Measurements from ENCODE around the gene FBXO46.
"Not testable (repeated sequence)": the region's sequence is repeated elsewhere in the genome, so short reads cannot be mapped to it uniquely, and the experiment has no call there.

Gene FBXO46

GRCh38 chr19:45717983-45718650 lies 12.6 kb downstream of the FBXO46 start:
- FAIRE-seq = no peak

DNA sequence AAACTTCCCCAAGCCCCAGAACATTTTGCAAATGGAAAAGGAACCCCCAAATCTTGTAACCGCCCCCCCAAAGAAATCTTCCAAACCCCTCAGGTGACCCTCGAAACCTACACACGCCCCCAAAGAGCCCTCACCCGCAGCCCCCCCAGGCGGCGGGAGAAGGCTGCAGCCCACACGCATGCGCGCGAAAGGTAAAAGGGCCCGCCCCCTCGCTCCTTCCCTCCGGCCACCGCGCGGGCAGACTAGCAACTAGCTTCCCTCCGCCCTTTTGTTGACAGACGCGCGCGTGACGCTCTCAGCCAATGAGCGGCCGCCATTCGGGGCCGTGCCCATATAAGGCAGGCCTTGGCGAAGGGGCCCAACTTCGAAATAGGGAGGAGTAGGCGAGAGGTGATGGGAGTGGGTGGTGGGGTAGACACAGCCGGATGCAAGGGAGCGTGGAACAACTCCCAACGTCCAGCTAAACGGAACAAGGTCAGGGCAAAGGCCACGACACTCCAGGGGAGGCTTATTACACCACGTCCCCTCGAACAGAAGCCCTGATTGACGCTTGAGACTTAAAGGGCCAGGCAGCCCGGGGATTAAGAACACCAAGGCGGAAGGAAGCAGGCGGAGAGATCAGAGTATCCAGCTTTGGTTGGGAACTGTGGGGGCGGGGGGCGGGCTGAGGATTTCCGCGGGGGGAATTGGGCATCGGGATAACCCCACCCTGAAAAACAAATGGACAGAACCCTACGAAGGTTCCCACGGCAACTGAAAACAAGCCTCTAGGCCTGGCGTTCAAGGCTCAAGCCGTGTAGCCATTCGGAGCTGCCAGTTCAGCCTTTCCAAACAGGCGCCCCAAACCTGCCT lies 13.3 kb downstream of the FBXO46 start:
- FAIRE-seq = peak; percentile 96

DNA sequence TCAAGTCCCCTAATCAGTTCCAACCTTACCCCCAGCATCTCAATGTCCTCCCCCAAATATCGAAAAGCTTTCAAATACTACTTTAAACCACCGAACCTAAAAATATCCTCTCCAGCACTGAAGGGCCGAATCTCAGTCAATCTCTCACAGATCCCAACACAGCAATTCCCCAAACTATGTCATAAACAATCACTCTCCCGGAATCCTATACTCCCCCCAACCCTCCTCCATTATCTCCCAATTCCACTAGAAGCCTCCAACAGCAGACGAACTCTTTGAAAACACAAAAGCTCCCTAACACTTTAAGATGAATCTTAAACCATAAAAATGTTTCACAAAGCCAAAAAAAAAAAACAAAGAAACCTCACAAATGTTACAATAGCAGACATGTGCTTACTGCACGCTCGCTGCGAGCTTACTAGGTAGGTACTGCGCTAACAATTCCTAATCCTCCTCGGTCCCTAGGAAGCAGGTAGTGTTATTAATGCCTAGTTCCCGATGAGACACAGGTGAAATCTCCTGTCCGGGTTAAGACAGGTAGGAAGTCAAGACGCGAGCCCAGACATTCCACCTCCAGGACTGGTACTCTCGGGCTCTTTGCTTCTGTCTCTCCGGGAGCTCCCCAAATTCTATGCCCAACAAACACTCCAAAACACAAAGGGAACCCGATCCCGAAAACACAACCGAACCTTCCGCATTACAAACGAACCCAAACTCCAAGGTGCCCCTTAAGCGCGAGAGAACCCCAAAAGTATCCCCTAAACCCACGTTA lies 14.2 kb downstream of the FBXO46 start:
- no peak for FAIRE-seq

GRCh38 chr19:45715139-45715538 lies 15.6 kb downstream of the FBXO46 start:
- FAIRE-seq = no peak

DNA sequence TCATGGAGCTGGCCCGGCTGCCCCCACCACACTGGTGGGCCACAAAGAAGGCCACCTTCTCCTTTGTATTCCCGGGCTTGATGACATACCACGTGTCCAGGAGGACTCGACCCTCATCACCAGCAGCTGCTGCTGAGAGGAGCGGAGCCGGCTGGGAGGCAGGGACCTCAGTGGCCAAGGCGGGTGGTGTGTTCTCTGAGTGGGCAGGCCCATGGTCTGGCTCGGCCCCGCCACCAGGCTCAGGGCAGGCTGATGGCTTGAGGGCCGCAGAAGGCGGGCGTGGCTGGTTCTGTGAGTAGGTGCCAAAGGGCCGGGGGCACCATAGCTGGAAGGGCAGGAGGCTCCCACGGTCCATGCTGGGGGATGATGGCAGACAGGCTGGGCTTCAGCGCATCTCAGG lies 17.6 kb downstream of the FBXO46 start:
- FAIRE-seq = no peak

DNA sequence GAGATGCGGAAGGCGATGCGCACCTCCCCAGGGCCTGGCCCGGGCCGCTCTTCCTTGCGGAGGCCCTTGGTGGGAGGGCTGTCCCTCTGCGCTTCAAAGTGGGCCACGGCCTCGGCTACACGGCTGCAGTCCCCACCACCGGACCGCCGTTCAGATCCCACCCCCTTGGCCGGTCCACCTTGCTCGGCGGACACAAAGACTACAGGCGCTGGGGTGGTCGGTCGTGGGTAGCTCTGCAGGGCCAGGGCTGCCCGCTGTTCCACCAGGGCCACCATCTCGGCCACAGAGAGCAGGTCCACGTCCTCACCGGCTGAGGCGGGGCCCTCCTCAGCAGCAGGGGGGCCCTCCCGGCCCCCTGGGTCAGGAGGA lies 18.0 kb downstream of the FBXO46 start:
- FAIRE-seq = no peak

DNA sequence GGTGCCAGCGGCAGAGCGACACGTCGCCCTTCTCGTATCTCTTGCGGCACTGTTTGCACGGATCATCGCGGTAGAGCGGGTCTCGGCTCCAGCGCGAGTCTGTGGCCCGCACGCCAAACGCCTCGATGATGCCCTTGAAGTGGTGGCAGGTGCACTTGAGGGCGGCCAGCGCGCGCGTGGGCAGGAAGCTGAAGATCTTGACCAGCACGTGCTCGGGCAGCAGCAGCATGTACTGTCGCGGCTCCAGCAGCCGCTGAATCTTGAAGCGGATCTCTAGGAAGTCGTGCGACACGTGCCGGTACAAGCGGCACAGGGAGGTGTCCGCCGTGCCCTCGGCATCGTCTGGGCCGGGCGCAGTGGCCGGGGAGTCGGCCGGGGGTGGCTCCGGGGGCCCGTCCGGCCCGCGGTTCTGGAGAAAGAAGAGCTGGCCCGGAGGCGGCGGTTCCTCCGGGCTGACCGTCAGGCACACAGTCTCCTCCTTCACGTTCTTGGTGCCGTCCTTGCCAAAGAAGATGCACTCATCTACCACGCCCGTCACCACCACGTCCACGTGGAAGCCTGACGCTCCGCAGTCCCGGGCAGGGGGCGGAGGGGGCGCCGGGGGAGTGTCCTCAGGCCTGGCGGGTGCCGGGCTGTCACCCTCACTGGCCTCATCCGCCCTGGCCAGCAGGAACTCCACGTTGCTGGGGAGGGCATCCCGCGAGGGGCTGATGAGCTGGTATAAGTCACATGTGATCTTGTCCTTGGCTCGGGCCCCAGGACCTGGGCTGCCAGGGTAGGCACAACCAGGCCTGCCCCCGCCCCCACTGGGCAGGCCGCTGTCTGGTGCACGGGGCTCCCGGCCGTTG lies 18.6 kb downstream of the FBXO46 start:
- FAIRE-seq = no peak

GRCh38 chr19:45710356-45711130 lies 20.2 kb downstream of the FBXO46 start:
- no peak for FAIRE-seq

GRCh38 chr19:45705710-45706415 lies 24.8 kb downstream of the FBXO46 start:
- no peak for FAIRE-seq

DNA sequence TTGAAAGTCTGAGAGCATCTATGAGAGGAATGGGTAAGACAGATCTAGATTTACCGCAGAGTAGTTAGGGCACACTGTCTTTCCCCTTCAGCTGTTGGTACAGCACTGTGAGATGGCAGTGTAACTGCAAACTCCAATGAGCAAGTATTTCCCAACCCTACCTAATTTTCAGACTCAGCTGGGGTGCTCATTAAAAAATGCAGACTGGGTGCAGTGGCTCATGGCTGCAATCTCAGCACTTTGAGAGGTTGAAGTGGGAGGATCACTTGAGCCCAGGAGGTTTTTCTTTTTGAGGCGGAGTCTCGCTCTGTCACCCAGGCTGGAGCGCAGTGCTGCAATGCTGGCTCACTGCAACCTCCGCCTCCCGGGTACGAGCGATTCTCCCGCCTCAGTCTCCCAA lies 25.6 kb downstream of the FBXO46 start:
- no peak for FAIRE-seq

GRCh38 chr19:45701676-45702075 lies 29.0 kb downstream of the FBXO46 start:
- no peak for FAIRE-seq

DNA sequence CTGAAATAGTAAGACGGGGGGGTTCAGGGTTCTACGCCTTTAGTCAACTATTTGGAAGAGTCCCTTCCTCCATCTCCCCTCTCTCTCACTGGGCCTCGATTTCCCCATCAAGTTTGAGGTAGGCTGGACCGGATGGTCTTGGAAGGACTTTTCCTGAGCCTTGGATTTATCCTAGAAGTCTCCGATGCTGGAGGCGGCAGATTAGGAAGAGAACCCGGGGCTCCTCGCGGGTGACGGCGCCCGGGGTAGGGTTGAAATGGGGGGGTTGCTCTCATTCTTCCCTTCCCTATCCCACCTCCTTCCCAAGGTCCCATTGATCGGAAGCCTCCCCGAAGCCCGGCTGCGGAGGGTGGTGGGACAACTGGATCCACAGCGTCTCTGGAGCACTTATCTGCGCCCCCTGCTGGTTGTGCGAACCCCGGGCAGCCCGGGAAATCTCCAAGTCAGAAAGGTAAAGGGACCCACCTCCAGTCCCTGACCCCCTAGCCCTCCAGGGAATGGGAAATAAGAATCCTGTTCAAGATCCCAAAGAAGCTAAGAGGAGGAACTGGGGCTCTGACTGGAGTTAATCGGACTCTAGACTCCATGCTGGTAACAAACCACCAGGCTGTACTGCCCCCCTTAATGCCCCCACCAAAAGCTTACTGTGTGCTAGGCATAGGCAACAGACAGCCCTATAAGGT lies 37.4 kb downstream of the FBXO46 start:
- no peak for FAIRE-seq

DNA sequence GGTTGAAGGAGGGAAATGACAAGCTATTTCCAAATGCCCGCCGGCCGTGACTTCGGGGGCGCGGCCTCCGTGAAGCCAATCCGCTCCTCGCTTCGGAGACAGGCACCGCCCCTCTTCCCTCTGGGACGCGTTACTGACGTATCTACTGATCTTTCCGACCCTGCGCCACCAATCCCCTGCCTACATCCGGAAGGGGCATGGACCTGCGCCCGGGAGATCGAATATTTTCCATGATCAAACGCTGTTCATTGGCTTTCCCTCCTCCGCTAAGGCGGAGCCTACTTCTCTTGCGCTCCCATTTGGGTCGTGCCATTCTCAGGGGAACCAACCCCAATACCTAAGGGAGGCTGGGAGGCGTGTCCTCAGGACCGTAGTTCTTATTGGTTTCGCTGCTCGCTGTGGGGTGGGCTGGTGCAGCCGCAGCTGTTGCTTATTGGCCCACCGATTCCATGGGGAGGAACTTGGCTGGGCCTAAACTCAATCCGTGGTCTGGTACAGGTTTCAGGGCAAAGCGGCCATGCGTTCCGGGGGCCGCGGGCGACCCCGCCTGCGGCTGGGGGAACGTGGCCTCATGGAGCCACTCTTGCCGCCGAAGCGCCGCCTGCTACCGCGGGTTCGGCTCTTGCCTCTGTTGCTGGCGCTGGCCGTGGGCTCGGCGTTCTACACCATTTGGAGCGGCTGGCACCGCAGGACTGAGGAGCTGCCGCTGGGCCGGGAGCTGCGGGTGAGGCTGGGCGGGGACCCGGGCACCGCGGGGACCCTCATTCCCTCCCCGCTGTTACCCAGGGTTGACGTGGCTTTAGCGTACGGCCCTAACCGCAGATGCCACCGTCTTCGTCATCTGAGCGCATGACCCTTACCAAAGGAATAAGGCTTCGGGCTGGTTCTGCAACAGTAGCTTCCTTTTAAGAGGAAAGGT lies 38.2 kb downstream of the FBXO46 start, which contains the start of gene QPCTL:
QPCTL (plus strand) TSS at position 480 of the 919 bp plus-strand sequence; CDS start at position 518, 38 bp downstream.
- FAIRE-seq = peak; percentile 99

- FAIRE-seq = no peak
Observed at GRCh38 chr19:45691516-45692186, 39.0 kb downstream of the FBXO46 start, which contains the start of gene SNRPD2. Gene SNRPD2 (minus strand): TSS chr19:45691953. CDS start chr19:45691888, 65 bp downstream.

GRCh38 chr19:45687599-45687998 lies 43.1 kb downstream of the FBXO46 start:
- no peak for FAIRE-seq

DNA sequence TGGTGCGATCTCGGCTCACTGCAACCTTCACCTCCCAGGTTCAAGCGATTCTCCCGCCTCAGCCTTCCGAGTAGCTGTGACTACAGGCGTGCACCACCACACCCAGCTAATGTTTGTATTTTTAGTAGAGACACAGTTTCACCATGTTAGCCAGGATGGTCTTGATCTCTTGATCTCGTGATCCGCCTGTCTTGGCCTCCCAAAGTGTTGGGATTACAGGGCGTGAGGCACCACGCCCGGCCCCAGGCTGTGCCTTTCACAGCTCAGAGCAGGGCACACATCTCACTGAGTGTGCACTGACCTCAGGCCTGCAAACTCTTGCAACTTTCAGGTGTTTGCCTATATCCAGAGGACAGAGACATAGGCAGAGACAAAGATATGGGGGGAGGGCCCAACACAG lies 45.7 kb downstream of the FBXO46 start:
- not testable (repeated sequence) for FAIRE-seq

DNA sequence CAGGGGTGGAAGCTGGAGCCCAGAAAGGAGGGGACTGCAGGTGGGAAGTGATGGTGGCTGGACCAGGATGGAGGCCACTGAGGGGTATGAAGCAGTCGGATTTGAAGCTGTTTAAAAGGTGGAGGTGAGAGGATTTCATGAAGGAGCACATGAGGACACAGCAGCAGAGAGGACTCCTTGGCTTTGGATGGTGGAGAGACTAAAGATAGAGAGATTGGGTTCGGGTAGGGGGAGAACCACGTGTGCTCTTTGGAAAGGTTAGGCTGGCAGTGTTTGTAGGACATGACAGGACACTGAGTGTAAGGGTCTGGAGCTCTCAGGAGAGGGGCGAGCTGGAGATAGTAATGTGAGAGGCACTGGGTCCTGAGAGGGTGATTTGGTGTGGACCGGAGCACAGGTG lies 47.8 kb downstream of the FBXO46 start:
- FAIRE-seq = no peak

DNA sequence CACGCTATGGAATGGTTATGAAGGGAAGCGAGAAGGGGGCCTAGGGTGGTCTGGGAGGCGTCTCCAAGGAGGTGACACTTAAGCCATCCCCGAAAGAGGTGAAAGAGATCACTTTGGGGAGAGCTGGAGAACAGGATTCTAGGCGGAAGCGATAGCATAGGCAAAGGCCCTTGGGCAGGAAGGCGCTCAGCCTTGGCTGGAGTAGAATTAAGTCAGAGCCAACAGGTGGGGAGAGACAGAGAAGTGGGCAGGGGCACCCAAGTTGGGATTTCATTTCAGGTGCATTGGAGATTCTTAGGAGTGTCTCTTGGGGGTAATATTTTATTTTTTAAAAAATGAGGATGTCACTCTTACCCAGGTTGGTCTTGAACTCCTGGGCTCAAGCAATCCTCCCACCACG lies 48.6 kb downstream of the FBXO46 start:
- no peak for FAIRE-seq
